HK-2 (cell line): Measurements from ENCODE around the gene GPR39.
"Not testable (repeated sequence)": the region's sequence is repeated elsewhere in the genome, so short reads cannot be mapped to it uniquely, and the experiment has no call there.

Experiments
- DNase-seq: peaks from one replicate; pipeline ENCODE4 v3.0.0-alpha.2; 2018; ENCODE audit not compliant: unreplicated experiment

The GPR39 gene

GRCh38 chr2:132416723-132417395 lies at the start of gene GPR39:
TSS of gene GPR39 (plus strand) at chr2:132416805.
- DNase-seq = no peak

DNA sequence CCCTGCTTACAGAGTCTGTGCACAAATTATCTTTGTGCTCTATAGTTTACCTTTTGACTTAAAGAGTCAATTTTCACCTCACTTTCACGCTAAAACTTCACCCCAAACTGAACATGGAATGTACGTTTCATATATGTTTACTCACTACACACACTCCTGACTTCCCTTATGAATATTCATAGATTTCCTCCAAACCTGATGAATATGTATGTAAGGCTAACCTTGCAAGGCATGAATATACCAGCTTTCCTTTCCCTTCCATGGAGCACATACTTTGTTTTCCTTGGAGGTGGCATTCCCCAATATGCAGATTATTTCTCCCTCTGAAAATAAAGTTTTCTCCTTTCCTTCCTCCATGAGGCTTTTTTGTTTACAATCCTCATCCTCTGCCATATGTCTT lies 48.4 kb upstream of the GPR39 start:
- no peak for DNase-seq

DNA sequence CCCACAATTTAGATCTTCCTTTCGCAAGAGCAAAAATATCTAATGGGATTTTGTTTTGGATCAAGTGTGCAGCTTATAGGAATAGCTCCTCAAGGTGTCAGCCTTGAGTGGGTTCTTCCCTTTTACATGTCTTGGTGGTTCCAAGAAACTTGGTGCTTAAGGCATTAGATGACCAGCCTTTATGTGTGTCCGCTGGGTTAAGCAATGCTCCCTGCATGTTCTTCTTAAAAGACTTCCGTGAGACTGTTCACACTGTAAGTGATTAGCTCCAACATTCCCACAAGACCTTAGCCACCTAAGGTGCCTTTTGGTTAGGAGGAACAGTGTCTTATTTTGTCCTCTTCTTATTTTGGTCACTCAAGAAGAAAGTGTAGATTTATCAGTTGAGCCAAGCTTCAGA lies 44.3 kb upstream of the GPR39 start:
- DNase-seq = no peak

DNA sequence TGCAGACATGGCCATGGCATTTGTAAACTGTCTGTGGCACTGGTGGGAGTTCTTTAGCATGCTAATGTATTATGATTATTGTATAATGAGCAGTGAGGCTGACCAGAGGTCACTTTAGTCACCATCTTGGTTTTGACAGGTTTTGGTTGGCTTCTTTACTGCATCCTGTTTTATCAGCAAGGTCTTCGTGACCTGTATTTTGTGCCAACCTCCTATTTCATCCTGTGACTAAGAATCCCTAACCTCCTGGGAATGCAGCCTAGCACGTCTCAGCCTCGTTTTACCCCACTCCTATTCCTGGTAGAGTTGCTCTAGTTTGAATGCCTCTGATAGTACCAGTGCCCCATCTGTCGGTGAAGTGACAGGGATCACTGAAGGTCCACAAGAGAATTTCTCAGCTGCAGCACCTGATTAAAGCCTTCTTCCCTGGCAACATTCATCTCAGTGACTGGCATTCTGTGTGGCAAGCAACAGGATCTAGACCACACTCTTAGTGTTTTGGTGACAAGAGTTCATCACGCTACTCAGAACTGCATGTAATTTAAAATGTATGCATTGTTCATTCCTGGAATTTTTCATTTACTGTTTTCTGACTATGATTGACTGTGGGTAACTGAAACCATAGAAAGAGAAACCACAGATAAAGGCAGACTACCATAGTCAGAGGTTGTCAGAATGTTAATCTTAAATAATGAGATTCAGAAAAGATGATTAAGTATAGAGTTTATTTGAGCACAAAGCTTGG lies 43.0 kb upstream of the GPR39 start:
- no peak for DNase-seq

- DNase-seq = no peak
These were observed 42.5 kb upstream of the GPR39 start for GRCh38 chr2:132374151-132374550.

DNA sequence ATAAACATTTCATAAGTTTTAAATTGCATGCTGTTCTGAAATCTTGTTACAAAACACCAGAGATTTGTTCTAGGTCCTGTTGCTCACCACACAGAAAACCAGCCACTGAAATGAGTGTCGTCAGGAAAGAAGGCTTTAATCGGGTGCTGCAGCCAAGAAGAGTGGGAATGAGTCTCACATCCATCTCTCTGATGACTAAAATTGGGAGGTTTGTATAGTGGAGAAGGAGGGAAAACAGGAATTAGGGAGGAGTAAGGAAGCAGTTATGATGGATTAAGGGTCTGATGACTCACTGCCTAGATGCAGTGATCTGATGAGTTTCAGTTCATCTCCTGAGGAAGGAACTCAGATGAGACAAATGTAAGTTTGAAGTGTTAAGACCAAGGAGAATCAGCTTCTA lies 42.1 kb upstream of the GPR39 start:
- DNase-seq = no peak

DNA sequence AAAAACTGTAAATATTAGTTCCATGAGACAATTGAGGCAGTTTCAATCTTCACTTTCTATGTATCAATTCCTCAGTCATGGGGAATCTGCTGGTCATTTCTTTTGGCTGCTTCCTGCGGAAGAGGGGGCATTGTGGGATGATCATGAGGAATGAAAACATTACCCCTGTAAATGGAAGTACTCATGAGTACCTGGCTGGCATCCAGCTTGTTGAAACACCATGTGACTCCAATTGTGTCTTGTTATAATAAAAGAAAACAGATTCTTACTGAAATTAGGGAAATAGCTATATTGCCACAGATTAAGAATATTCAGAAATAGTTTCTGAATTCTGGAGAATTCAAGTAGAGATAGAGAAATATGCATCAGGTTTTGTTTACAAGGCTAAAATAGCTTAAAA lies 41.6 kb upstream of the GPR39 start:
- DNase-seq = no peak

GRCh38 chr2:132381376-132381775 lies 35.2 kb upstream of the GPR39 start:
- DNase-seq = no peak

GRCh38 chr2:132383956-132384355 lies 32.6 kb upstream of the GPR39 start:
- no peak for DNase-seq

DNA sequence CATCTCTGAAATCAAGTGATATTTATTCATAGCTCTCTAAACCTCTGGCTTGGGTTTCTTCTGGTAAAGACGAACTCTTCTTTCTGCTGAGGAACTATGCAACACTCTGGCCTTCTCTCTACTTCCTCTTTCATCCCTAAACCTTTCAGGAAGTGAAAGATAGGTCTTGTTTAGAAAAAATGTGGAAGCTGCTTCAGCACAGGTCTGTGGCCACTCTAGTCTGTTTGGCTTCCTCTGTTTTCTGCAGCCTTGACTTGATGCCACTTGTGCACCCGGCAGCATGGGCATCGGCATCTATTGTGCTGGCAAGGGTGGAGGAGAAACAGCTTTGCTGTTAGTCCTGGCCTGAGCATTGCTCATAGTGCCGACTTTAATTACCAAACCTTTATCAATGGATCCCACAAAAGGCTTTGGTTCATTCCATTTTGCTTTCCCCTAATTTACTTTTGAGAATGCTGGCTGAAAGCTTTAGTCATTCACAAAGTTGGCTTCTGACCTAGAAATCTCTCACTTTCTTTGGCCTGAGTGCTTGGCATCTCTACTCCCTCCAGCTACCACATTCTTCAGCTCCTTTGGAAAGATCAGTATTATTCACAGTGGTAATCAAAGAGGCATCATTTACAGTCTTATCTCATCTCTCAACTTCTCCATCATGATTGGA lies 32.0 kb upstream of the GPR39 start:
- DNase-seq = no peak

- no peak for DNase-seq
These were observed 29.5 kb upstream of the GPR39 start for GRCh38 chr2:132387126-132387525.

DNA sequence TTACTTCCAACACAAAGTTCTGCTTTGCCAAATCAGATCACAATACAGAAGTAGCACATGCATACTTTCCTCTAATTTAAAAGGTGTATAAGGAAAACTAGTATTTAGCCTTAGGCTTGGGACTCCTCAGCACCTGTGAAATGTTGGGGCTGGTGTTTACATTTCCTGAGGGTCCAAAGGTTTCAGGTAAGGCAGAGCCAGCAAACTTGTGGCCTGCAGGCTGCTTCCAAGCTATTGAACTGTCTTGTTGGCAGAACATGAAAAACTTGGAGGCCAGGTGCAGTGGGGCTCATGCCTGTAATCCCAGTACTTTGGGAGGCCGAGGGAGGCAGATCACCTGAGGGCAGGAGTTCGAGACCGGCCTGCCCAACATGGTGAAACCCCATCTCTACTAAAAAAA lies 26.5 kb upstream of the GPR39 start:
- no peak for DNase-seq

DNA sequence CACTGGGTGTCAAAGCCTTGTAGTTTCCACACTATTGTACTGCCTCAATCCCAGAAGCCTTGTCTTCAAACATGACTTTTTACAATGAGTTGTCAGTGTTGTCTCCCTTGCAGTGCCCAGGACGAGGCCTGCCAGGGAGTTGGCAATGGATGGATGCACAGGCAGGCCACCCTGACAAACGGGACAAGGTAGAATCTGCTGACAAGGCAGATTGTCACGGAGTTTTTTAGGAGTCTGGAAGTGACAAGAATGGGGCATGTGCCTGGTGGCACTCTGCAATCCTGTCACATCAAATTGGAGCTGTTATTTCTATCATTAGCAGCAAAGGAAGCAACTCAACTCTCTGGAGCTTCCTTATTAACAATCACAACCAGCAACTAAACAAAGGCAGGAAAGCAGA lies 25.2 kb upstream of the GPR39 start:
- DNase-seq = no peak

DNA sequence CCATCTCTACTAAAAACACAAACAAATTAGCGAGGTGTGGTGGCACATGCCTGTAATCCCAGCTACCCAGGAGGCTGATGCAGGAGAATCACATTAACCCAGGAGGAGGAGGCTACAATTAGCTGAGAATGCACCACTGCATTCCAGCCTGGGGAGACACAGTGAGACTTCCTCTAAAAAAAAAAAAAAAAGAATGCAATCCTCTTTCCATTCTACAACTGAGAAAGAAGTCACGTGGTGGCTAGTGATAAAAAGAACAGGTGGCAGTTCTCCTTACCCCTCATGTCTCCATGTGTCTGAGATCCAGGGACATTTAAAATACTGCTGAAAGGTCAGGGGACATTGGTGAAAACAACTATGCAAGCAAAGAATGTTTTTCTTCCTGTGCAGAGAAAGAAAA lies 24.4 kb upstream of the GPR39 start:
- DNase-seq = no peak

DNA sequence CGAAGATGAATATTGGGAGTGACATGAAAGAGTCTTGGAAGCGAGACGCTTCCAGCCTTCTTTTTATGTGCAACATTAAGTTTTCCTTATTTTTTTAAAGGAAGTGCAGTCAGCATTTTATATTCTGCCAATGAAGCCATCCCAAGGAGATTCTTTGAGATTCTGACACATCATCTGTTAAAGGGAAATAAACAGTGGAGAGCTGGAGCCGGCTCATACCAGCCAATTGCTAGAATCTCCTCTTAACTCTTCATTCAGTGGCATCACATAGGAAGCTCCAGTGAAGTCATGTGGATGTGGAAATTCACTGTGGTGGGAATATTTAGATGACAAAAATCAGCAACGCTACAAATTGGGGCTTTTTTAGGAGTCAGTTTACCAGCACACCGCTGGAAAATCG lies 23.7 kb upstream of the GPR39 start:
- DNase-seq = no peak

DNA sequence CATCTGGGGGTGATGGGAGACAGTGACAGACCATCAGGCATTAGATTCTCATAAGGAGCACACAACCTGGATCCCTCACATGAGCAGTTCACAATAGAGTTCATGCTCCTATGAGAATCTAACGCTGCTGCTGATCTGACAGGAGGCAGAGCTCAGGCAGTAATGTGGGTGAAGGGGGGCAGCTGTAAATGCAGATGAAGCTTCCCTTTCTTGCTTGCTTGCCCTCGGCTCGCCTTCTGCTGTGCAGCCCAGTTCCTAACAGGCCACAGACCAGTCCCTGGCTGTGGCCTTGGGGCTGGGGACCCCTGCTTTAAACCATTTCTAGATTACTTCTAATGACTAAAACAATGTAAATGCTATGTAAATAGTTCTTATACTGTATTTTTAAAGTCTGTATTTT lies 19.6 kb upstream of the GPR39 start:
- DNase-seq = not testable (repeated sequence)

GRCh38 chr2:132400169-132400900 lies 16.3 kb upstream of the GPR39 start:
- DNase-seq = no peak

DNA sequence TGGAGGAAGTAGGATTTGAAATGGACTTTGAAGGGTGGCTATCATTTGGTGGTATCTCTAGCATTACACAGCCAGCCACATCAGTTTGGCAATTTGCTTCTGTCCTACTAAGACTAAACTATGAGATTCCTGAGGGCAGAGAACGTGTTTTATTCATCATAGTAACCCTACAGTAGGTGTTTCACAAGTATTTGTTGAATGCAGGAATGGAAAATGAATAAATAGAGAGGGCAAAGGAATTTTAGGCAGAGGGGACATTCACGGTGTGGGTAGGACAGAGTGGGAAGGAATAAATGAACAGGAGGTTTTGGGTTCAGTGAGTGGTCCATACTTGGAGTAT lies 15.7 kb upstream of the GPR39 start:
- no peak for DNase-seq

DNA sequence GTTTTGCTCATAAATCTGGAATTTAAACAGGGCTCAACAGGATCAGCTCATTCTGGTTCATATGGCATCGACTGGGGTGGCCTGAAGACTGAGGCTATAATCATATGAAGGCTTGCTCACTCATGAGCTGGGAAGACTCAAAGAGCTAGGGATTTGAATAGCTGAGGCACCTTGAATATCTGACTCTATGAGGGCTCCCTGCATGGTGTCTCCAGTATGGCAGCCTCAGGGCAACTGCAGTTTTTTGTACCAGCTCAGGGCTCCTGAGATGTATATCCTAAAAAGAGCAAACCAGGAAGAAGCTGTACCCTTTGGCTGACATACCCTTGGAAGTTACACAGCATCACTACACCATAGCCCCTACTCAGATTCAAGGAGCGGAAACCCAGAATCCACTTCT lies 15.3 kb upstream of the GPR39 start:
- no peak for DNase-seq

DNA sequence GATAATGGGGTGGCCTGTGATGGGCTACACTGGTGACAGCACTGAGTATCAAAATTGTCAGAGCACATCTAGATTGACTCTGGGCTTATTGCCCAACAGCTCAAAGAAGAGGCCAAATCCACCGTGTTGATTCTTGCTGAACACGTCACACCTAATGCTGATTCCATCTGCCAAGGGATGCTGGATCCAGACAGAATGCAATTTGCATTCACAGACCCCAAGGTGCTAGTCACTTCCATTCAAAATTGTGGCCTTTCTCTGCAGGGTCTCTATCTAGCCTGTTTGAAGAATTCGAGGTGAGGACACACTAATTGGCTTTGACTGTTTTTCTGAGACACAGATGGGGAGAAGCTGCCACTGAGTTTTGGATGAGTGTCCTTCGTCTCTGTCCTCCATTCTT lies 13.5 kb upstream of the GPR39 start:
- no peak for DNase-seq

DNA sequence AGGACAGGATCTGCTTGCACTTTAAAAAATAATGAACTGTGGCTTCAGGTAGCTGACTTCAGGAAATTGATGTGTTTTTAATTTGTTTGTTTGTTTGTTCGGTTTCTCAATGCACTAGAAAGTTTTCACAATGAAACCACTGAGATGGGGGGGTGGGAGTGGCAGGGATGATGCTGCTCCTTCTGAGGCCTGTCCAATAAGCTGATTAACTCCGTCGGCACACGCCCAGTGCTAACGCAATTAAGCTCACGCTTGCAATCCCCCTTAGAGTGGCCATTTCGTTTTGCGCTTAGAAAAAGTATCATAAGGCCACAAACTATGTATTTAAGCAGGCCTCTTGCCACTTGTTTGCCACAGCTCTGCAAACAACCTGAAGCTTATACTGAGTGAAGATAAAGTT lies 12.5 kb upstream of the GPR39 start:
- DNase-seq = no peak

GRCh38 chr2:132407784-132408183 lies 8.8 kb upstream of the GPR39 start:
- no peak for DNase-seq

- no peak for DNase-seq
These were observed 4.6 kb upstream of the GPR39 start for GRCh38 chr2:132412021-132412420.
